ENCODE measurements around the gene SEH1L.

The SEH1L gene

GRCh38 chr18:13018374-13018773, 70.6 kb downstream of the SEH1L start:
- Mint-ChIP-seq H3K4me1 (peaks cover 0 to 2% of the 10 kb centered on the region in 2 donors), H3K36me3 (peaks cover 42 to 69% of the 10 kb centered on the region in 2 donors), H3K9me3 (no peaks in the 10 kb centered on the region), H3K27me3 (no peaks in the 10 kb centered on the region), H3K27ac (no peak overlapping the region), H3K4me3 (no peak overlapping the region)
- DNase-seq = no peak
- no peak for ATAC-seq (replicated peaks)

- Mint-ChIP-seq H3K9me3 (no peaks in the 10 kb centered on the region), H3K36me3 (peaks cover 46 to 70% of the 10 kb centered on the region in 2 donors), H3K27ac (no peak overlapping the region), H3K4me1 (peaks cover 0 to 2% of the 10 kb centered on the region in 2 donors), H3K4me3 (no peak overlapping the region), H3K27me3 (no peaks in the 10 kb centered on the region)
- no peak for DNase-seq
- no peak for ATAC-seq (replicated peaks)
Observed at GRCh38 chr18:13019301-13019700, 71.5 kb downstream of the SEH1L start.

DNA sequence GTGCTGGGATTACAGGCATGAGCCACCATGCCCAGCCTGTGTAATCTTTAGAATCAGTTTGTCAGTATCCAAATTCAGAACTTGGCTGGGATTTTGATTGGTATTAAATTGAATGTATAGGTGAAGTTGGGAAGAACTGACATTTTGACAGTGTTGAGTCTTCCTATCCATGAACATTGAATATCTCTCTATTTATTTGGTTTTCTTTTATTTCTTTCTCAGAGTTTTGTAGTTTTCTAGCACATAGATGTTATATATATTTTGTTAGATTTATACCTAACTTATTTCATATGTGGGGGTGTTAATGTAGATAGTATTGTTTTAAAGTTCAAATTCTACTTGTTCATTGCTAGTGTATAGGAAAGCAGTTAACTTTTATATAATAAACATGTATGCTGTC, 74.8 kb downstream of the SEH1L start:
- Mint-ChIP-seq H3K9me3 (no peaks in the 10 kb centered on the region), H3K4me1 (peaks cover 0 to 3% of the 10 kb centered on the region in 2 donors), H3K27me3 (no peaks in the 10 kb centered on the region), H3K27ac (no peak overlapping the region), H3K36me3 (peaks cover 50 to 59% of the 10 kb centered on the region in 2 donors), H3K4me3 (no peak overlapping the region)
- DNase-seq (no peak), ATAC-seq (replicated peaks) (no peak)

DNA sequence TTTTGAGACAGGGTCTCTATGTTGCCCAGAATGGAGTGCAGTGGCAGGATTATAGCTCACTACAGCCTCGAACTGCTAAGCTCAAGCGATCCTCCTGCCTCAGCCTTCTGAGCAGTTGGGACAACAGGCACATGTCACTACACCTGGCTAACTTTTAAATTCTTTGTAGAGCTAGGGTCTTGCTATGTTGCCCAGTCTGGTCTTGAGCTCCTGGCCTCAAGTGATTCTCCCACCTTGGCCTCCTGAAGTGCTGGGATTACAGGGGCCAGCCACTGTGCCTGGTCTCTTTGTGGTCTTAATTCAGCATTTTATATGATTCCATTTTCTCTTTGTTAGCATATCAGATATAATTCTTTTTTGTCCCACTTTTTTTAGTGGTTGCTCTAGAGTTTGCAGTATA, 77.4 kb downstream of the SEH1L start:
- DNase-seq (no peak), ATAC-seq (replicated peaks) (no peak)
- H3K27me3 Mint-ChIP-seq = no peaks in the 10 kb centered on the region
- H3K27ac Mint-ChIP-seq = no peak overlapping the region
- H3K9me3 Mint-ChIP-seq = no peaks in the 10 kb centered on the region
- H3K36me3 Mint-ChIP-seq = peaks cover 43 to 61% of the 10 kb centered on the region in 2 donors
- H3K4me1 Mint-ChIP-seq = peaks cover 0 to 3% of the 10 kb centered on the region in 2 donors
- H3K4me3 Mint-ChIP-seq = no peak overlapping the region

- ATAC-seq (replicated peaks) (no peak), DNase-seq (no peak)
- Mint-ChIP-seq H3K9me3 (no peaks in the 10 kb centered on the region), H3K4me1 (peaks cover 0 to 2% of the 10 kb centered on the region in 2 donors), H3K27ac (no peak overlapping the region), H3K27me3 (no peaks in the 10 kb centered on the region), H3K4me3 (no peak overlapping the region), H3K36me3 (peaks cover 41 to 61% of the 10 kb centered on the region in 2 donors)
Observed at GRCh38 chr18:13026583-13027270, 78.9 kb downstream of the SEH1L start.

GRCh38 chr18:13028869-13029268, 81.1 kb downstream of the SEH1L start:
- no peaks in the 10 kb centered on the region for H3K27me3 Mint-ChIP-seq
- peaks cover 0 to 1% of the 10 kb centered on the region in 2 donors for H3K4me1 Mint-ChIP-seq
- H3K9me3 Mint-ChIP-seq = no peaks in the 10 kb centered on the region
- H3K4me3 Mint-ChIP-seq = no peak overlapping the region
- no peak overlapping the region for H3K27ac Mint-ChIP-seq
- peaks cover 38 to 54% of the 10 kb centered on the region in 2 donors for H3K36me3 Mint-ChIP-seq
- no peak for ATAC-seq (replicated peaks)
- no peak for DNase-seq

- Mint-ChIP-seq H3K4me3 (no peak overlapping the region), H3K4me1 (peaks cover 0 to 12% of the 10 kb centered on the region in 2 donors), H3K27ac (no peak overlapping the region), H3K9me3 (no peaks in the 10 kb centered on the region), H3K36me3 (peaks cover 43 to 57% of the 10 kb centered on the region in 2 donors), H3K27me3 (no peaks in the 10 kb centered on the region)
- ATAC-seq (replicated peaks) = no peak
- DNase-seq = no peak
Observed at GRCh38 chr18:13032173-13032572, 84.4 kb downstream of the SEH1L start.

- Mint-ChIP-seq H3K9me3 (no peaks in the 10 kb centered on the region), H3K36me3 (peaks cover 39 to 59% of the 10 kb centered on the region in 2 donors), H3K27ac (no peak overlapping the region), H3K27me3 (no peaks in the 10 kb centered on the region), H3K4me1 (peaks cover 2 to 12% of the 10 kb centered on the region in 2 donors), H3K4me3 (no peak overlapping the region)
- no peak for ATAC-seq (replicated peaks)
- DNase-seq = no peak
Observed at GRCh38 chr18:13035249-13035914, 87.6 kb downstream of the SEH1L start.

DNA sequence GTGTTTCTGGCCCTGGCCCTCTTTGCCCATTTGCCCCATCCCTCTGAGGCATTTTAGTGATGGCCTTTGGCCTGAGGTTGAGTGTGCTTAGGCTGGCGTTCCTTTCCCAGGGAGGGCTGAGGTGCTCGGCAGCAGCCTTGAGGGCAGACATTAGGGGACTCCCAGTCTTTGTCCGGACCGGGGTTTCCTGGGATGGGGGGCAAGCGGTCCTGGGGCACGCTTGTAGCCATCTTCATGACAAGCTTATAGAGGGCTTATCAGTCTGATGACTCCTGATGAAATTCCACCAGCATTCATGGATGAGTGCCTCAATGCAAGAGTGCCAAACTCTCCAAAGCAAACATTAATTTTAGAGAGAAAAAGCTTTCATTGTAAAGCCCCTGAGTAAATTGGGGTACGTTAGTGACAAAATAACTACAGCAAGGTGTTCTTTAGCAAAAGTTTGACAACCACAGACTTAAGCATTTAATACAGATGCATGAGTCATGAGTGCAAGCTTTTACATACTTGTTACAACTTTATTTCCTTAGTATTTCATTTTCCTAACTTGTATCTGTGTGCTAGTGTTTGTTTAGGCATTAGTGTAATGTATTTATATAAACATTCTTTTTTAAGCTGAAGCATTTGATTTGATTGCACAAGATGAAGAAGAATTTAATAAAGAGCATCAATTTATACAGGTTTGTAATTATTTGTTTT, 89.0 kb downstream of the SEH1L start:
- Mint-ChIP-seq H3K27me3 (no peaks in the 10 kb centered on the region), H3K4me1 (peaks cover 2 to 12% of the 10 kb centered on the region in 2 donors), H3K27ac (no peak overlapping the region), H3K36me3 (peaks cover 36 to 53% of the 10 kb centered on the region in 2 donors), H3K4me3 (no peak overlapping the region), H3K9me3 (peaks cover 0 to 2% of the 10 kb centered on the region in 2 donors)
- ATAC-seq (replicated peaks) (no peak), DNase-seq (no peak)

All from stimulated activated naive B cell treated with anti-CD40 and anti-IgM and Interleukin-4, amounts not matched to agents 10 μg/mL and 1 μg/mL and 100 μg/mL, for 72 hours (primary cell).